ENCODE measurements around the gene CDIP1. TPM values are rescaled to one million over a fixed set of nuclear protein-coding genes. Genes with fewer than 3 reads are reported as not detected.

Gene CDIP1
- total RNA-seq, 1 donor from 2014 or later: 7.8 TPM

DNA sequence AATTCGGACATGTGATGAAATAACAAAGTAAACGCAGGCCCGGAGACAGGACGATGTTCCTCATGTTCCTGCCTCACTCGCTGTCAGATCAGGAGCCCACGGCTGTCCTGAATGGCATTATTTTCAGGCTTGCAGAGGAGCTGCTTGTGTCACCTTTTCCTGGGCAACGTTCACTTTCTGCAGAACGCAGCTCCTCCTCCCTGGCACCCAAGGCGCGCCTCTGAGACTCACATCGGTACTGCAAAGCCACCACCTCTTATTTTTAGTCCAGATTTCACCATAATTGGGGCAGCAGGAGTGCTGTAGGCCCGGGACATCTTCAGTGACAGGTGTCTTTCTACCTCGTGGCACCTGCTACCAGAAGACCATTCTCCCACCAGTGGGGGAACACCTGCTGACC, 9.6 kb upstream of the CDIP1 start:
- no peak overlapping the region for H3K27ac ChIP-seq (ENCODE audit: low read depth, low read length)
- H3K9ac ChIP-seq (ENCODE audit: low read depth in 1 of 3, low read length in 3 of 3): peak overlapping the region in 1 of 3 donors; percentile 20
- H3K36me3 ChIP-seq (ENCODE audit: control insufficient read depth in 3 of 3, insufficient read depth in 3 of 3, low read length in 3 of 3): no peaks in the 10 kb centered on the region
- no peak overlapping the region for H3K4me3 ChIP-seq (ENCODE audit: low read length in 3 of 3)
- H3K9me3 ChIP-seq (ENCODE audit: control insufficient read depth in 3 of 3, low read length in 3 of 3): no peaks in the 10 kb centered on the region
- H3K4me1 ChIP-seq (ENCODE audit: control insufficient read depth in 3 of 3, insufficient read depth in 3 of 3, low read length in 3 of 3): no peaks in the 10 kb centered on the region
- no peaks in the 10 kb centered on the region for H3K27me3 ChIP-seq (ENCODE audit: control insufficient read depth in 3 of 3, insufficient read depth in 3 of 3, low read length in 3 of 3)

DNA sequence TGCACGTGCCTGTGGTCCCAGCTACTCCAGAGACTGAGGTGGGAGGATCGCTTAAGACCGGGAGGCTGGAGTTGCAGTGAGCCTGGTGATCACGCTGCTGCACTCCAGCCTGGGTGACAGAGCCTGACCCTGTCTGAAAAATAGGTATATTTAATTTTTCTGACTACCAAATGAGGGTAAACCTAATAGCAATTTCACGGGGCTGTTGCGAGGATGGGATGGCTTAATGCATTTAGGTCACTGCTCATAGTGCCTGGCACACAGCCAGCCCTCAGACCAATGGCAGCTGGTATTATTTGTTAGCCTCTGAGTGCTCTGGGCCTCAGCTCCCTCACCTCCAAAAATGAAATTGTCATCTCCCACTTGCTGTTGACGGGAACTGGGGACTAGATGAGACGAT, 5.9 kb upstream of the CDIP1 start:
- Histone ChIP-seq H3K9me3 (ENCODE audit: control insufficient read depth in 3 of 3, low read length in 3 of 3) (peaks cover 0 to 7% (median 0%) of the 10 kb centered on the region in 3 donors), H3K36me3 (ENCODE audit: control insufficient read depth in 3 of 3, insufficient read depth in 3 of 3, low read length in 3 of 3) (no peaks in the 10 kb centered on the region), H3K4me1 (ENCODE audit: control insufficient read depth in 3 of 3, insufficient read depth in 3 of 3, low read length in 3 of 3) (no peaks in the 10 kb centered on the region), H3K4me3 (ENCODE audit: low read length in 3 of 3) (no peak overlapping the region), H3K9ac (ENCODE audit: low read depth in 1 of 3, low read length in 3 of 3) (no peak overlapping the region), H3K27ac (ENCODE audit: low read depth, low read length) (no peak overlapping the region), H3K27me3 (ENCODE audit: control insufficient read depth in 3 of 3, insufficient read depth in 3 of 3, low read length in 3 of 3) (no peaks in the 10 kb centered on the region)

DNA sequence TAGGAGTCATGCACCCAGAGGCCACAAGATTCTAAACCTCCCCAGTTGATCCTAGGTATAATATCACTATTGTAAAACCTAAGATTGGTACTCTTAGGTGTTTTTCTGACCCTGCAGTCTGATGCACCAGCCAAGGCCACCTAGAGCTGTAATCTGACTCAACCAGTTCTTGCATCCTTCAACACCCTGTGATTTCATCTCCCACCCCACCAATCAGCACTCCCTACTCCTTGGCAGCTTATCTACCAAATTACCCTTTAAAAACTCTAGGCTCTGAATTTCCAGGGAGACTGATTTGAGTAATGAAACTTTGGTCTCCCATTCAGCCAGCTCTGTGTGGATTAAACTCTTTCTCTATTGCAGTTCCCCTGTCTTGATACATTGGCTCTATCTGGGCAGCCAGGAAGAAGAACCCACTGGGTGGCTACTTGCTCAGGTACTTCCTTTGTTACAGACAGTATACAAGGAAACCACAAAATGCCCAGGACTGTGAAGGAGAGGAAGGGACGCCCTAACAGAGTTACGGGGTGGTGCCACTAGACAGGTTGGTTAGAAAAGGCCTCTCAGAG, 1.2 kb upstream of the CDIP1 start:
- Histone ChIP-seq H3K27ac (ENCODE audit: low read depth, low read length) (no peak overlapping the region), H3K27me3 (ENCODE audit: control insufficient read depth in 3 of 3, insufficient read depth in 3 of 3, low read length in 3 of 3) (no peaks in the 10 kb centered on the region), H3K9me3 (ENCODE audit: control insufficient read depth in 3 of 3, low read length in 3 of 3) (peaks cover 0 to 7% (median 0%) of the 10 kb centered on the region in 3 donors), H3K36me3 (ENCODE audit: control insufficient read depth in 3 of 3, insufficient read depth in 3 of 3, low read length in 3 of 3) (no peaks in the 10 kb centered on the region), H3K4me3 (ENCODE audit: low read length in 3 of 3) (no peak overlapping the region), H3K9ac (ENCODE audit: low read depth in 1 of 3, low read length in 3 of 3) (no peak overlapping the region), H3K4me1 (ENCODE audit: control insufficient read depth in 3 of 3, insufficient read depth in 3 of 3, low read length in 3 of 3) (peaks cover 20 to 33% (median 24%) of the 10 kb centered on the region in 3 donors)

- peak overlapping the region; percentile 75 to 89 (median 85) for H3K4me3 ChIP-seq (ENCODE audit: low read length in 3 of 3)
- peaks cover 0 to 7% (median 0%) of the 10 kb centered on the region in 3 donors for H3K9me3 ChIP-seq (ENCODE audit: control insufficient read depth in 3 of 3, low read length in 3 of 3)
- no peaks in the 10 kb centered on the region for H3K27me3 ChIP-seq (ENCODE audit: control insufficient read depth in 3 of 3, insufficient read depth in 3 of 3, low read length in 3 of 3)
- H3K9ac ChIP-seq (ENCODE audit: low read depth in 1 of 3, low read length in 3 of 3): peak overlapping the region; percentile 77 to 89 (median 86)
- peaks cover 0 to 2% (median 2%) of the 10 kb centered on the region in 3 donors for H3K36me3 ChIP-seq (ENCODE audit: control insufficient read depth in 3 of 3, insufficient read depth in 3 of 3, low read length in 3 of 3)
- H3K4me1 ChIP-seq (ENCODE audit: control insufficient read depth in 3 of 3, insufficient read depth in 3 of 3, low read length in 3 of 3): peaks cover 25 to 39% (median 30%) of the 10 kb centered on the region in 3 donors
- peak overlapping the region; percentile 91 for H3K27ac ChIP-seq (ENCODE audit: low read depth, low read length)
Measured at GRCh38 chr16:4537376-4538343, 913 bp downstream of the CDIP1 start.

- peak overlapping the region in 2 of 3 donors; percentile 75 to 89 for H3K4me3 ChIP-seq (ENCODE audit: low read length in 3 of 3)
- peaks cover 25 to 39% (median 30%) of the 10 kb centered on the region in 3 donors for H3K4me1 ChIP-seq (ENCODE audit: control insufficient read depth in 3 of 3, insufficient read depth in 3 of 3, low read length in 3 of 3)
- peak overlapping the region in 2 of 3 donors; percentile 8 to 77 for H3K9ac ChIP-seq (ENCODE audit: low read depth in 1 of 3, low read length in 3 of 3)
- peaks cover 0 to 3% (median 2%) of the 10 kb centered on the region in 3 donors for H3K36me3 ChIP-seq (ENCODE audit: control insufficient read depth in 3 of 3, insufficient read depth in 3 of 3, low read length in 3 of 3)
- H3K27ac ChIP-seq (ENCODE audit: low read depth, low read length): no peak overlapping the region
- H3K27me3 ChIP-seq (ENCODE audit: control insufficient read depth in 3 of 3, insufficient read depth in 3 of 3, low read length in 3 of 3): no peaks in the 10 kb centered on the region
- H3K9me3 ChIP-seq (ENCODE audit: control insufficient read depth in 3 of 3, low read length in 3 of 3): peaks cover 0 to 7% (median 0%) of the 10 kb centered on the region in 3 donors
Measured at GRCh38 chr16:4536391-4537106, 2.0 kb downstream of the CDIP1 start.

- Histone ChIP-seq H3K4me1 (ENCODE audit: control insufficient read depth in 3 of 3, insufficient read depth in 3 of 3, low read length in 3 of 3) (peaks cover 25 to 39% (median 30%) of the 10 kb centered on the region in 3 donors), H3K27me3 (ENCODE audit: control insufficient read depth in 3 of 3, insufficient read depth in 3 of 3, low read length in 3 of 3) (no peaks in the 10 kb centered on the region), H3K36me3 (ENCODE audit: control insufficient read depth in 3 of 3, insufficient read depth in 3 of 3, low read length in 3 of 3) (peaks cover 0 to 3% (median 2%) of the 10 kb centered on the region in 3 donors), H3K9me3 (ENCODE audit: control insufficient read depth in 3 of 3, low read length in 3 of 3) (peaks cover 0 to 7% (median 0%) of the 10 kb centered on the region in 3 donors), H3K9ac (ENCODE audit: low read depth in 1 of 3, low read length in 3 of 3) (no peak overlapping the region), H3K27ac (ENCODE audit: low read depth, low read length) (no peak overlapping the region), H3K4me3 (ENCODE audit: low read length in 3 of 3) (peak overlapping the region in 1 of 3 donors; percentile 17)
Measured at GRCh38 chr16:4535627-4536108, 2.9 kb downstream of the CDIP1 start.

DNA sequence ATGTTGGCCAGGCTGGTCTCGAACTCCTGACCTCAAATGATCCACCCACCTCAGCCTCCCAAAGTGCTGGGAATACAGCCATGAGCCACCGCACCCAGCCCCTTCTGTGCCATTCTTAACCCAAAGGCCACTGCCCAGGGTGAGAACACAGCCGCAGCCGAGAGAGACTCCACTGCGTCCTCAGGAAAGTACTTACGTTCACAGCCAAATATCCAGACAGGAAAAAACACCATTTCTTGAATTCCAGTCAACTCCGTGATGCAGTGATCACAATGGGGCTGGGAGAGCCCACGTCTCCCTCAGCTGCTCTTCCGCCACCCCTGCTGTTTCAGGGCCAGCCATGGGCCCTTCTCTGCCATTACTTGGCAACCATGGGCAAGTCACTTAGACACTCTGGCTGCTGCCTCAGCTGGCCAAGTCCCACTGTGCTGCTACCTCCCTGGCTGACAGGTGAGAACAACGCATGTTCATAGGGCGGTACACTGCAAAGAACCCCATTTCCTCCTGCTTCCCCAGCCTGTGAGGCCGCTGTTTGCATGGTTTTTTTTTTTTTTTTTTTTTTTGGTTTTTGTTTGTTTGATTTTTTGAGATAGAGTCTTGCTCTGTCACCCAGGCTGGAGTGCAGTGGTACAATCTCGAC, 4.3 kb downstream of the CDIP1 start:
- no peak overlapping the region for H3K4me3 ChIP-seq (ENCODE audit: low read length in 3 of 3)
- no peak overlapping the region for H3K9ac ChIP-seq (ENCODE audit: low read depth in 1 of 3, low read length in 3 of 3)
- no peaks in the 10 kb centered on the region for H3K9me3 ChIP-seq (ENCODE audit: control insufficient read depth in 3 of 3, low read length in 3 of 3)
- H3K27me3 ChIP-seq (ENCODE audit: control insufficient read depth in 3 of 3, insufficient read depth in 3 of 3, low read length in 3 of 3): no peaks in the 10 kb centered on the region
- H3K27ac ChIP-seq (ENCODE audit: low read depth, low read length): peak overlapping the region; percentile 42
- H3K36me3 ChIP-seq (ENCODE audit: control insufficient read depth in 3 of 3, insufficient read depth in 3 of 3, low read length in 3 of 3): peaks cover 0 to 3% (median 2%) of the 10 kb centered on the region in 3 donors
- H3K4me1 ChIP-seq (ENCODE audit: control insufficient read depth in 3 of 3, insufficient read depth in 3 of 3, low read length in 3 of 3): peaks cover 32 to 45% (median 36%) of the 10 kb centered on the region in 3 donors

DNA sequence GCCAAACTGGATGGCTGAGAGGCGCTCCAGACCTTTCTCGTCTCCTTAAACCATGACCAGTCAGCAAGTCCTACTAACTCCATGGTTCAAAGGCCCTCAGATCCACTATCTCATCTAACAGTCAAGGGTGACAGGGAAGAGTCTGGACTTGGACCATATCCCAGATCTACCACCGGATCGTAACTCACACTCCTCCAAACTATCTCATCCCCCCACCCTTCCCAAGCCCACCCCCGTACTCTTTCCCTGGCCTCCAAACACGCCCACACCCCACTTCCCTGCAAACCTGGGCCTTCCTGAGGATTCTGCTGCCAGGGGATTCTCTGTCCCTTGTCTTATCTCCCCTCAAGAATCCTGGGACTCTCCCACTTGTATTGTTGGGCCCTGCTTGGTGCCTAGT, 5.1 kb downstream of the CDIP1 start:
- Histone ChIP-seq H3K4me3 (ENCODE audit: low read length in 3 of 3) (no peak overlapping the region), H3K4me1 (ENCODE audit: control insufficient read depth in 3 of 3, insufficient read depth in 3 of 3, low read length in 3 of 3) (peaks cover 38 to 45% (median 39%) of the 10 kb centered on the region in 3 donors), H3K9me3 (ENCODE audit: control insufficient read depth in 3 of 3, low read length in 3 of 3) (no peaks in the 10 kb centered on the region), H3K27ac (ENCODE audit: low read depth, low read length) (peak overlapping the region; percentile 42), H3K9ac (ENCODE audit: low read depth in 1 of 3, low read length in 3 of 3) (no peak overlapping the region), H3K27me3 (ENCODE audit: control insufficient read depth in 3 of 3, insufficient read depth in 3 of 3, low read length in 3 of 3) (no peaks in the 10 kb centered on the region), H3K36me3 (ENCODE audit: control insufficient read depth in 3 of 3, insufficient read depth in 3 of 3, low read length in 3 of 3) (peaks cover 0 to 3% (median 2%) of the 10 kb centered on the region in 3 donors)

DNA sequence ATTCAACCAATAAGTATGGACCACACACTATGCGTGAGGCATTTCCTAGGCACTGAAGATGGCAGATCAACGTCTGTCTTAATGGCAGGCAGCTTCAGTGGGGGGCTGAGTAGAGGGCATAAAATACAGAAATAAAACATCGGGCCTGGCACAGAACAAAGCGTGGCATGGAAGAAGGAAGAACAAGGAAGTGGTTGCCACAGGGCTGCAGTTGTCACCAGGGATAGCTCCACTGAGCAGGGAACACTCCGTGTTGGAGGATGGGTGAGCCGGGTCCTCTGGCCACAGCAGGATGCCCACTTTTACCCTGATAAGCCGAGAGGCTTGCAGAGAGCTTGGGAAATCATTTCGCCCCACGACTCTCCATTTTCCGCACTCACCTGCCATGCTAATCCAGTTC, 6.3 kb downstream of the CDIP1 start:
- Histone ChIP-seq H3K36me3 (ENCODE audit: control insufficient read depth in 3 of 3, insufficient read depth in 3 of 3, low read length in 3 of 3) (peaks cover 0 to 3% (median 2%) of the 10 kb centered on the region in 3 donors), H3K9ac (ENCODE audit: low read depth in 1 of 3, low read length in 3 of 3) (no peak overlapping the region), H3K27ac (ENCODE audit: low read depth, low read length) (no peak overlapping the region), H3K4me3 (ENCODE audit: low read length in 3 of 3) (no peak overlapping the region), H3K27me3 (ENCODE audit: control insufficient read depth in 3 of 3, insufficient read depth in 3 of 3, low read length in 3 of 3) (no peaks in the 10 kb centered on the region), H3K9me3 (ENCODE audit: control insufficient read depth in 3 of 3, low read length in 3 of 3) (no peaks in the 10 kb centered on the region), H3K4me1 (ENCODE audit: control insufficient read depth in 3 of 3, insufficient read depth in 3 of 3, low read length in 3 of 3) (peaks cover 33 to 41% (median 33%) of the 10 kb centered on the region in 3 donors)

Measured in skeletal muscle tissue (tissue), 4 donors.